HTERT RPE-1 (cell line): ENCODE data around the gene CDC25C.
"Not testable (repeated sequence)": the region's sequence is repeated elsewhere in the genome, so short reads cannot be mapped to it uniquely, and the experiment has no call there.

ENCODE experiments used
- in situ Hi-C: fragments of 300-500 bp; cut with MboI; formaldehyde crosslinking; loops from 4 replicates; pipeline ENCODE4 v1.14.3; 2020; ENCODE audit warnings: low sequenced_read_pairs

CDC25C gene

DNA sequence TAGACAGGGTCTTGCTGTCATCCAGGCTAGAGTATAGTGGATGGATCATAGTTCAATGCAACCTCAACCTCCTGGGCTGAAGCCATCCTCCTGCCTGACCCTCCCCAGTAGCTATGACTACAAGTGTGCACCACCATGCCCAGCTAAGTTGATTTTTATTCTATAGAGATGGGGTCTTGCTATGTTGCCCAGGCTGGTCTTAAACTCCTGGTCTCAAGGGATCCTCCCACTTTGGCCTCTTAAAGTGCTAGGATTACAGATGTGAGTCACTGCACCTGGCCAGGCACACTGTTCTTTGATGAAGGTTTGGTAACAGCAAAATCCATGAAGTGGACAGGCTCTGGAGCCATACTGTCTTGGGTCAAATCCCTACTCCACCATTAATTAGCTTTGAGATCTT lies 50.7 kb downstream of the CDC25C start:
- in situ Hi-C loops: no loop called here

GRCh38 chr5:138276402-138277054 lies 55.1 kb downstream of the CDC25C start:
- in situ Hi-C loops: no loop called here

DNA sequence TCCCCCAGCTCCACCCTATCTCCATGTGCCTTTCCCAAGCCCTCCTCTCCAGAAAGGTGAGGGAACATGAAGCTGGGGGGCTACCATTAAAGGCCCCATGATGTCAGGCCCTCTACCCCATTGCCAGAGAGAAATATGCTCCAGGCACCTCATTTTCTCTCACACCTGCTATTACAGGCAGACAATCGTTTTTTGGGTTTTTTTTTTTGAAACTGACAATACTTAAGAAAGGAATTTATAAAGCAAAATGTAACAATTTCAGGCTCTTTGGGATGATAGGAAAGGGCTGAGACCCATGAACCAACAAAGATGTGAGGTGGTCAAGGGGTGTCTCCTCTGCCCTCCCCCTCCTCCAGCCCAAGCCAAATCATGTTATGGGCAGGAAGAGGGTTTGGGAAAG lies 55.7 kb downstream of the CDC25C start:
- in situ Hi-C loops: no loop called here

DNA sequence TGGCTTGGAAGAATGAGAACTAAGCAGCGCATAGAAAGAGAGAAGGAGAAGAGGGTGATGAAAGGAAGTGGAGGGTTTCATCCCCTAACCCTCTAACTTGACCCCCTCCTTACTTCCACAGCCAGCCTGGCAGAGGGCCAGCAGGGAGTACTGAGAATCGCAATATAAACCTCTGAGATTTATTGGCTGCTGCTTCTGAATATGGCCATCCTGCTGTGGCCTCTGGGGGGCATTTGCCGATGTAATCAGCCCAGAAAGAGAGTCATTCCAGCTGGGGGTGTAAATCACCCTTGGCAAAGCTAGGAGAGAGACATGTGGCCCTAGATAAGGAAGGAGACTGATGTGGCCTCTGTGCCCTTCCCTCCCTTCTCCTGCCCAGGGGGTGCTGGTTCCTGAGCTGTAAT lies 56.2 kb downstream of the CDC25C start:
- in situ Hi-C loops: no loop called here

- in situ Hi-C loops: no loop called here
These were observed 57.3 kb downstream of the CDC25C start, which contains the start of gene GFRA3 for GRCh38 chr5:138274189-138274853. Gene GFRA3 (minus strand): TSS chr5:138274621. CDS start chr5:138274424, 197 bp downstream.

GRCh38 chr5:138273834-138274188 lies 57.8 kb downstream of the CDC25C start:
- in situ Hi-C loops: no loop called here

GRCh38 chr5:138272681-138273080 lies 58.9 kb downstream of the CDC25C start:
- in situ Hi-C loops: no loop called here

GRCh38 chr5:138271281-138271680 lies 60.3 kb downstream of the CDC25C start:
- in situ Hi-C loops: no loop called here

DNA sequence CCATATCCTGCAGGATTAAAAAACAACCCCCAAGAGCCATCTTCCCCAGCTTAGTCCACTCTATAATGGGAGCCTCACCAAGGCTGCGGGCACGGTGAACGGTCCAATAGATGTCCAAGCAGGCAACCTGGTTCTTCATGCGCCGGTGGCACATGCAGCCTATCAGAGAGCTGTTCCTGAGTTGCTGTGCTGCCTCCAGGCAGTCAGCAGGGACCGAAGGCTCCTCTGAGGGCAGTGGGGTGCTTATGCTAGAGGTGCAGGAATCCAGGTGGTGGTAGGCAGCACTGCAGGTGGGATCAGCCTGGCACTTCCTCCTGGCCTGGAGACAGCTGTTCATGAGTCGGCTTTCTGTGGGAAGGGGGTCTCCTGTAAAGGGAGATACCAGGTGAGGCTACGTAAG lies 67.4 kb downstream of the CDC25C start:
- in situ Hi-C loops: no loop called here

- in situ Hi-C loops: no loop called here
These were observed 68.0 kb downstream of the CDC25C start for GRCh38 chr5:138263581-138263980.

GRCh38 chr5:138258704-138259292 lies 72.8 kb downstream of the CDC25C start:
- in situ Hi-C loops: no loop called here

DNA sequence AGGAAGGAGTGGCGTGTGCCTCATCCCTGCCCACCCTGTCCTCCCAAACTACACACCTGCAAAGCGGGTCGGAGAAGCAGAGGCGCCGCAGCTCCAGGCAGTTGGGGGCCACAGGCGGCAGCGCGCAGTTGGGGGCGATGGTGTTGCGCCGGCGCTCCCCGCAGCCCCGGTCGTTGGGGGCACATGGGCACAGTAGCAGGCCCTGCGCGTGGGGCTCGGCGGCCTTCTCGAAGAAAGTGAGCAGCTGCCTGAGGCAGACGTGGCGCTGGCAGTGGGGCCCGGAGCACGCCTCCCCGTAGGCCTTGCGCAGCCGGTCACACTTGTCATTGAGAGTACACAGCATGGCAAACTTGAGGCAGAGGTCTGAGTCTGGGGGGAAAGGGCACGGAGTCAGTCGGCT lies 74.0 kb downstream of the CDC25C start:
- in situ Hi-C loops: no loop called here

DNA sequence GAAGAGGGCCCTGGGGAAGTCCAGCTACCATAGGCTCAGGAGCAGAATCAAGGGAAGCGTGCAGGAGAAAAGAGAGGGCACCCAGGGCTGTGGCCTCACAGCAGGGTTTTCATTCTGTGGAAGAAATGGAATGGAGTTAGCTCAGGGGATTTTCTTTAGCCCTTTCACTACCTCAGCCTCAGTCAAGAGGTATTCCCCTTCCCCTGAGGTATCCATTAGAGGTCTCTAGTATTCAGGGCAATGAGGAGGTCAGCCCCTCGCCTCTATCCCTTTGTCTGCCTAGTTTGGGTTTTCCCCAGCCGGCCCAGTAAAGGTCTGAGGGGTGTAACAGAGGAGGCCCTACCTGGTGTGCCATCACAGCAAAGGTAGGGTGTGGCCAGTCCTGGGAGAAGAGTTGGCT lies 78.7 kb downstream of the CDC25C start:
- in situ Hi-C loops: no loop called here

DNA sequence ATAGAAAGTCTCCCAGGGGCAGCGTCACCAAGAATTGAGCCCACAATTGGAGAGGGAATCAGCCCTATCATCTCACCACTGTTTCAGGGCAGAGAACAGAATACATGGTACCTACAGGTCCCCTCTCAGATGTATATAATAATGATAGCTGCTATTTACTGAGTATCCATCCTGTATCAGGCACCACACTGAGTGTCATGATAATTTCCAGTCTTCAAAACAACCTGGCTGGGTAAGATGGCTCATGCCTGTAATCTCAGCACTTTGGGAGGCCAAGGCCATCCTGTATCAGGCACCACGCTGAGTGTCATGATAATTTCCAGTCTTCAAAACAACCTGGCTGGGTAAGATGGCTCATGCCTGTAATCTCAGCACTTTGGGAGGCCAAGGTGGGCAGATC lies 83.8 kb downstream of the CDC25C start:
- in situ Hi-C loops: not testable (repeated sequence)

DNA sequence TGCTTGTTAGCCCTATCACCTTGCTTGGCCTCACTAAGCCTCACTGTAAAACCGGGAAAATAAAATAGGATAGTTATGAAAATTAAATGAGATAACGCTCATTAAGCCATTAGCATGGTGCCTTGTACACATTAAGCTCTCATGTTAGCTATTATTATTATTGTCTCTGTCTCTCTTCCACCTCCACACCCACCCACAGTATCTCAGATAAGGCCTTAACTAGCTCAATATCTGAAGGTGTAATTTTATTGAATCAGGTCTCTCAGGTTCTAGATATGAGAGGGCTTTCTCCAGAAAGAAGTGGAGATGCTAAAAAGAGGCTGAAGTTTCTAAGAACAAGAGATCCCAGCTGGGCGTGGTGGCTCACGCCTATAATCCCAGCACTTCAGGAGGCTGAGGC lies 84.8 kb downstream of the CDC25C start:
- in situ Hi-C loops: no loop called here

DNA sequence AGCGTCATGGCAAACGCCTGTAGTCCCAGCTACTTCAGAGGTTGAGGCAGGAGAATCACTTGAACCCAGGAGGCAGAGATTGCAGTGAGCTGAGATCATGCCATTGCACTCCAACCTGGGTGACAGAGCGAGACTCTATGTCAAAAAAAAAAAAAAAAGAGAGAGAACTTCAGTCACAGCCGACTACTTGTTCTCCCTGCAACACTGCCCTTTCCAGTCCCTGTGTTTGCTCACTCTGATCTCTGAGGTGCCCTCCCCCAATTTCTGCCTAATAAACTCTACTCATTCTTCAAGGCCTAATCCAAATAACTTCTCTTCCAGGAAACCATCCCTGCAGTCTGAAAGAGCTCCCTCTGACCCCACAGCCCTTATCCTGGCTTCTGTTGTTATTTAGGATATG lies 85.3 kb downstream of the CDC25C start:
- in situ Hi-C loops: no loop called here

DNA sequence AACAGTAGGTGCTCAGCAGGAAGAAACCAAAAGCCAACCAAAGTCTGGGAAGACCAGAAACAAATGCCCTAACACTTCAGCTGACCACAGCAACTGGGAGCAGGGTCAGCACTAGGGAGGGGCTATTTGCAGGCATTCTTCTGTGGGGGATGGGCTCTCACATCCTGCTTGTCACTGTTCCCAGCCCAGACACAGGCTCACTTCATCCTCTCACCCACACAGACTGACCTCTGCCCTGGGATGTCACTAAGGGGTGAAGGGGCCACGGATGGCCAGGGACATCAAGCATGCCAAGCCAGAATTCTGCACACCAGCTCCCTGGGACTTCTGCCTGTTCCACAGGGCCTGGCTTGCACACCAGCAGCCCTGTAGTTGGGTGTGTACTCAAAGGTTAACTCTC lies 85.9 kb downstream of the CDC25C start:
- in situ Hi-C loops: no loop called here

GRCh38 chr5:138243794-138244193 lies 87.8 kb downstream of the CDC25C start:
- in situ Hi-C loops: no loop called here

DNA sequence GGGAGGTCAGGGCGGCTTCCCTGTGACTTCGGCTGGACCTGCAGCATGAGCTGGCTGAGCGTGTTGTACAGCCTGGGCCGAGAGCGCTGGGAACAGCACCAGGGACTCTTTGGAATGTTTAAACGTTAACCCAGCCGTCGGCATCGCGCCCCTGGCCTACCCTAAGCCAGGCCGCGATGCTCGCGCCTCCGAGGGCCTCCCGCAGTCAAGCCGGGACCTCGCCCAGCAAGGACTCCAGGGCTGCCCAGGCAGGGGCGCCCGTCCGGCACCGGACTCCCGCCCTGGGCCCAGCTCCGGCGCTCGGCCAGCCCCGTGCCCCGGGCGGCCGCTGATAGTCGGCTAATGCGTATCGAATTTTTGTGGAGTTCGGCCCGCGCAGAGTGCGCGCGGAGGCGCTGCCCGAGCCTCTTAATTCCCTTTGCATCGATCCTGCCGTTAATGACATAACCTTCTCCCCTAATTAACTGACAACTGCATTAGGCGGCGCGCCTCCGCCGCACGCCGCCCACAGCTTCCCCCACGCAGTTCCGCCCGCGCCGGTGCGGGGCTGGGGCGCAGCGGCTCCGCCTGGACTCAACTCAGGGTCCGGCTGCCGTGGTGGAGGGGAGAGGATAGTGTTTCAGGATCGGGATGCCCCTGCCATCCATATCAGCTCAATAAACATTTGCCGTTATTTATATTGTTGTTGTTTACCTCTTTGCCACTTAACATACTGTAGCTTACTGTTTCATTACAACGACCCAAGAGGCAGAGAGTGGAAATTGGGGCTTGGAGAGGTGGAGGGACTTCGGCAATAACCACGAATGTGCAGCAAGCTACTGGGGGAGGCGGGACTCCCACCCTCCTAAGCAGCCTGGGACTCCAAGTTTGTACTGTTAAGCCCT lies 89.7 kb downstream of the CDC25C start:
- in situ Hi-C loops: no loop called here

GRCh38 chr5:138240650-138241385 lies 90.8 kb downstream of the CDC25C start:
- in situ Hi-C loops: no loop called here

- in situ Hi-C loops: no loop called here
These were observed 93.6 kb downstream of the CDC25C start for GRCh38 chr5:138238034-138238433.
